GM18868 (cell line): ENCODE data around the gene HPCAL1.
A peak's percentile ranks its signal among the peaks of the same experiment; 100 is the strongest.
"Not testable (repeated sequence)": the region's sequence is repeated elsewhere in the genome, so short reads cannot be mapped to it uniquely, and the experiment has no call there.

Source experiments
- ATAC-seq: cut with Tn5 transposase; IDR thresholded peaks from one replicate; pipeline ENCODE4 v1.9.1; 2021; ENCODE audit warnings: mild to moderate bottlenecking, moderate library complexity; ENCODE audit not compliant: unreplicated experiment

Gene HPCAL1

DNA sequence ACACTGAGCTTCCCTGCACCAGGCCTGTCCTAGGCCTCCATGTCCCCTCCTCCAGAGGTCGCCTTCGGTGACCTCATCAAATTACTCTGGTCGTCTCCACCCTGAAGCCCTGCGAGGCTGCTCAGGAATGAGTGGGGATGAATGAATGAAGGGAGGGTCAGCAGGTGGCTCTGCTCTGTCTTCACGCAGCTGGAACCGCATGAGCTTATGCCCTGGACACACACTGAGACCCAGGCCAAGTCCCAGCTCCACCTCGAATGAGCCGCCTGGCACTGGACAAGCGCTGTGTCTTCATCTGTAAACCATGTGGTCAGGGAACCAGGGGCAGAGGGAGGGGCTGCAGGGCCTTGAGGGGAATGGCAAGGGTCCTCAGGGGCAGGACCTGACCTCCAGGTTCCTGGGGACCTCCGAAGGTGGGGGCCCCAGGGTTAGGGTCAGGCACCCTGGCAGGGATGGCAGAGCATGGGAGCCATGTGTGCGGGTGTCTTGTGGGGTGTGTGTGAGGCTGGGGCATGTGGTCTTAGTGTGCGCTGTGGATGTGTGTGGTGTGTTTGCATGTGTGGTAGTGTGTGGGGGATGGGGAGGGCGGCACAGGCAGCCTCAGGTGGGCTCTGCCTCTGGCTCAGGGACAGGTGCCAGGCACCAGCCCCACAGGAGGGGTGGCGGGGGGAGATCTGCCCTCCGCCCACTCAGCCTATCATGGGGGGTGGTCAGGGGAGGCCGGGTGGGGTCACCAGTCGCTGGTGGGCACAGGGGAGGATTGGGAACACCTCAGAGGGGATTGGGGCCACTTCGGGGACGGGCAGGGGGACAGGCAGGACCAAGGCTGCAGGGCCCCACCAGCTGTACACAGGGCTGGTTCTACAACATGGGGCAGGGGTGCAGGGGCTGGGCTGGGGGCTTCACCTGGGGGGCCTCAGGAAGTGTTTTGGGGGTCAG lies 131.5 kb downstream of the HPCAL1 start:
- no peak for ATAC-seq

DNA sequence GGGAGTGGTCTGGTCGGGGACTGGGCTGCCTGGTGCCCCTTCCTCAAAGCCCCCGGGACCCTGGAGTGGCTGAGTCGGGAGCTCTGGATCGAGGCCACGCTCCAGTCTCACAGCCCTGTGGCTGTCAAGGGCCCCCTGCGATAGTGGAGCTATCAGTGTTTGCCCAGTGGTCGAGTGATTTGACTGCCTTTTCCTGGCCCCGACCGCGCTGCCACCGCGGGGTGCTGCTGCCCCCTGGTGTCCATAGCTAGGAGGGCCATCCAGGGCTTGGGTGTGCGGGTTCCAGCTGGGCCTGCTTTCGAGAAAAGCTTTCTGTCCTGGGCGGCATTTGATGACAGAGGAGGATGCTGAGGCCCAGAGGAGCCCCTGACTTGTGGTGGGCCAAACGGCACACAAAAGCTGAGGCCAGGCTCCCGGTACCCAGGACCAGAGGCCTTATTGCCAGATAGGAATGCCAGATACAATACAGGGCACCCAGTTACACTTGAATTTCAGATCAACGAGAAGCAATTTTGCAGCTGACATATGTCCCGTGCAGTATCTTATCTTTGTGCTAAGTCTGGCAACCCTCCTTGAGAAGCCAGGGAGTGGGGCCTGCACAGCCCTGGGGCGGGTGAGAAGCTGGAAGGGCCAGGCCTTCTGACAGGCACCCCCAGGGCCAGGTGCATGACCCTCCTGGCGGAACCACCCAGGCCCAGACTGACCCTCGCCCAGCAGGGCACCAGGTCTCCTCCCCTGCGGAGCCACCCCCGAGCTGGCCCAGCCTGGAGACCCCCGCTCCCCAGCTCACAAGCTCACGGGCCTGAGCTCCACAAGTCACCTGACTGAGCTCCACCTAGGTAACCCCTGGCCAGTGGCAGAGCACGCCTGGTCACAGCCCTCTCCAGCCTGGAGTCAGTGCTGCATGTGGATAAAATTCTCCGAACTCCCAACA lies 132.4 kb downstream of the HPCAL1 start:
- peak; percentile 84 for ATAC-seq

DNA sequence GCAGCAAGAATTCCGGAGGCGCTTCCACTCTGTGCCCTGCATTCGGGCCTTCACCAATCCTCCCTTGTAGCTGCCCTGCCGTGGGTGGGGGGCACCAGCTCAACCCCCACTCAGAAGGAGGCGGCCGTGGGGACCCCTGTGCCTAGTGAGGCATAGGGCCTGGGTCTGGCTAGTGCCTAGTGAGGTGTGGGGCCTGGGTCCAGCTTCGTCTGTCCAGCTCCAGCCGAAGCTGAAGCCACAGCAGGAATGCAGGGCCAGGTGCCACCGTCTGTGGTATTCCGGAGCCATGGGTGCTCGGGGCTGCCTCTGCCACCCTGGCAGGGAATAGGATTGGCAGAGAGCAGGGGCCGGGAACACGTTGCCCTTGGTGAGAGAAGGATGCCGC lies 133.1 kb downstream of the HPCAL1 start:
- ATAC-seq = no peak

DNA sequence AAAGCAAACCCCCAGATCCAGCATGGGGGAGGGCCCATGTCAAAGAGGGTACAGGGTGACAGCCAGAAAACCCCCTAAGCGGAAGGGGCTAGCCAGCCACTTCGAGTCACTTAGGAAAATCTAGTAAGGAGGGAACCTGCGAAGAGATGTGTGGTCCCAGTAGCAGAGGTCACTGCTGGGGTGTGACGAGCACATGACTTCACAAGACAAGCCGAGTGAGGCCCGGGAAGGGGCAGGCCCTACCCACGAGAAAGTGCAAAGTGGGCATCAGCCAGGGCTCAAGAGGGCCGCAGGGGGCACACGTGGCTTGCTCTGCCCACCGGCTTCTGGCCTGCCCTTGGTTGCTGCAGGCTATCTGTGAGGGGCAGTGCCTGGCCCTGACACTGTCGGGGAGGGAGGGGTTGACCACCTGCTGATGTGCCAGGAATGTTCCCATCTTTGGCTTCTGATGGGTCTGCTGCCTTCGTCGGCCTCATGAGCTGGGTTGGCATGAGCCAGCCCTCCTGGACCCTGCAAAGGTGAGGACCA lies 133.9 kb downstream of the HPCAL1 start:
- no peak for ATAC-seq

DNA sequence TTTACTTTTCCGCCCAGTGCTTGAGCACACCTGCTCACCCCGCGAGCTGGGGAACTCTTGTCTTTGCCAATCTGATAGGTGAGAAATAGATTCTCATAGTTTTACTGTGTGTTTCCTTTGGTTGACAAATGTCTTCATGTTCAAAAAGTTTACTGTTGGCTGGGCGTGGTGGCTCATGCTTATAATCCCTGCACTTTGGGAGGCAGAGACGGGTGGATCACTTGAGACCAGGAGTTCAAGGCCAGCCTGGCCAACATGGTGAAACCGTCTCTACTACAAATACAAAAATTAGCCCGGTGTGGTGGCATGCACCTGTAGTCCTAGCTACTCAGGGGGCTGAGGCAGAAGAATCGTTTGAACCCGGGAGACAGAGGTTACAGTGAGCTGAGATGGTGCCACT lies 135.1 kb downstream of the HPCAL1 start:
- ATAC-seq = no peak

DNA sequence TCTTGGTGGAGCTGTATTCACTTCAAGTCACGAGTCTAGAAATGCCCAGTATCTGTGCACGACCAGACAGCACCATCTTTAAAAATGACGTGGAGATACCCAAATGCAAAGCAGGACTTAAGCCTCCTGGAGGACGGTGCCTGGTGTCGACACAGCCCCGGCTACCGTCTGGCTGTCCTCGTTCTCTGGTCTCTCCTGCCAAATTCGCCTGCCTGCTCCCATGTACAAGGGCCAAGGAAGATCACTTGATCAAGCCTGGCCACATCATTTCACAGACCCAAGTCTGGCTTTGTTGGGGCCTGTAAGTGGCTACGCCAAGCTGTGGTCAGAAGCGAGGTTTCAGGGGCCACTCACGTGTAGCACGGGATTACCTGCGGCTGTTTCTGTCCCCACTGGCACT lies 136.0 kb downstream of the HPCAL1 start:
- no peak for ATAC-seq

DNA sequence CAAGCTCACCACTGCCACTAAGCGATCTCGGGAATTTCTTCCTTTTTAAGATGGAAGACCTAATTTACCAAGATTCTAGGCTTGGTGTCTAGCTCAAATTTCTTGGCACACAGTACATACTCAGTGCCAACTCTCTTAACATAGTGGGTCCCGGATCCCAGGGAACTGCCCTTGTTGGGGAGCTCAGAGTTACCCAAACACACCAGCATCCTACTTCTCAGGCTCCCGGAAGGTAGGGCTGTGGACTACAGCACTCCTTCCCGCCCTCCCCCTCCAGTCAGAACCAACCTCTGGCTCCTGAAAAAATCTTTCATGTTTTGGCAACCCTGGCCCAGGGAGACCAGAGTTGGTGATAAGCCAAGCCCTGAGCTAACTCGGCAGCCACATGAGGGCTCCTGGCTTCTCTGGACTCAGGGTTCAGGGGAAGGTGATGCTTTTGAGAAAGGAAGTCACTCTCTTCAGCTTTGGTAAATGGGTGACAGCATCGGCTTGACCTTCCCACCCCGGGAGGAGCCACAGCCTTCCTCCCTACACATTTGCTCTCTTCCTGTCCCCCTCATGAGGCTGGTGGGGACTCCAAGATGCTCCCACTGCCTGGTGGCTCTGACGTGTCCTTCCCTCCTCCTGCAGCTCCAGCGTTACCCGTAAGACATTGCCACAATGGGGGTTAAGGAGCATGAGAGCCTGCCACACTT lies 136.6 kb downstream of the HPCAL1 start:
- ATAC-seq = no peak

DNA sequence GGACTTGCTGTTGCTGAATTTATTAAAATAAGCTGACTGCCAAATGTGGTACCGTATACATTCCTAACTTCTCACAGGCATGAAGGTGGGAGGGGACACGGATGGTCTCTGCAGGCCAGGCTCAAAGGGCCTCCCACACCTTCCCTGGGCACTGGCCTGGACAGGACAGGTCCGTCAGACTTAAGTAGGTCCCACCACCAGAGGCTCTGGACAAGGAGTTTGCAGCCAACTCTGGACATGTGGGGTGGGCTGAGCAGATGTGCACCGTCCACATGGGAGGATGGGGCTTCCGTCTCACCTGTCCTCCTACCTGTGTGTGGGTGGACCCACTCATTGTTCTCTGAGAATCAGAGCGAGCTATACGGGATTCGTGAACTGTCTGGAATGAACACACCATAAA lies 137.3 kb downstream of the HPCAL1 start:
- no peak for ATAC-seq

DNA sequence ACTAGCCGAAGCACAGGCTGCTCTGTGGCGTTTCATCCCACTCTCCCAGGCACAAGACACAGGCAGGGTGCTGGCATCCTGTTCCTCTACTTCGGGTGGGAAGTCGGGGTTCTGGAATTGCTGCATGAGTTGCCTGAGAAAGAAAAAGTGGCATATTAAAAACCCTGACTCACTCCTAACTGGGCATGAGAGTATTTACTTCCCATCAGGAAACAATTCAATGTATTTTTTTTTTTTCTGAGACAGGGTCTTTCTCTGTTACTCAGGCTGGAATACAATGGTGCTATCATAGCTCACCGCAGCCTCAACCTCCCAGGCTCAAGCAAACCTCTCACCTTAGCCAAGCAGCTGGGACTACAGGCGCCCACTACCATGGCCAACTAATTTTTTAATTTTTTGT lies 138.0 kb downstream of the HPCAL1 start:
- no peak for ATAC-seq

DNA sequence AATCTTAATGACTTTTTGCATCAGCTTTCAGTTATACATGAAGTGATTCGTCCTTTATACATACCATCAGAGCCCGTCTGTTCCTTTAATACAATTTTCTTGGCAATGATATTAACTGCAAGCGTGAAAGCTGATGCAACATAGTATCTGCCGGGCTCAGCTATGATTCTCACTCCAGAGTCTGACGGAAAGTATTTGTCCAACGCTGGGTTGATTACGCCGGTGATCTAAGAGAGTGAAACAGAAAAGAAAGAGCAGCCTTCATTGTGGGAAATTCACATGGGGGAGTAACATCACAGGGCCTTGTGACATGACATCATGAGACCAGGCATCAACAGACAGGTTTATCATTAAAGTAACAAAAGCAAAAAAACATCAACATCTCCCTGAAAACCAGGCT lies 139.2 kb downstream of the HPCAL1 start:
- ATAC-seq = no peak

DNA sequence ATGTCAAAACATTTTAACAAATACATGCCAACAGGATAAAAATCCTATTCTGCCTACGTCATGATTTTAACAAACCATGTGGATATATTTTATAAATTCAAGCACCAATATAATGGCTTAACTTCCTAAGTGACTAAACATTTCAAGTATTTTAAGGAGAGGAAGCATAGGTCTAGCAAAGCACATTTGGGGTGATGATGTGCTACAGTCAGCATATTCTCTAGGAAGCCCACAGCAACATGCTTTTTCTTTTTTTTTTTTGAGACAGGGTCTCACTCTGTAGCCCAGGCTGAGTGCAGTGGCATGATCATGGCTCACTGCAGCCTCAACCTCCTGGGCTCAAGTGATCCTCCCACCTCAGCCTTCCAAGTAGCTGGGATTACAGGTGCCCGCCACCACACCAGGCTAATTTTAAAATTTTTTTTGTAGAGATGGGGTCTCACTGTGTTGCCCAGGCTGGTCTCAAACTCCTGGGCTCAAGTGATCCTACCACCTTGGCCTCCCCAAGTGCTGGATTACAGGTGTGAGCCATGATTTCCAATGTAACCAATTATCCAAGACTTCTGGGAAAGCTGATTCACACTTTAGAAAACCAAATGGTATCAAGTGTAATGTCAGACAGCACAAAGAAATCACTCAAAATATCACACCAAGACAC lies 139.9 kb downstream of the HPCAL1 start:
- ATAC-seq = not testable (repeated sequence)

DNA sequence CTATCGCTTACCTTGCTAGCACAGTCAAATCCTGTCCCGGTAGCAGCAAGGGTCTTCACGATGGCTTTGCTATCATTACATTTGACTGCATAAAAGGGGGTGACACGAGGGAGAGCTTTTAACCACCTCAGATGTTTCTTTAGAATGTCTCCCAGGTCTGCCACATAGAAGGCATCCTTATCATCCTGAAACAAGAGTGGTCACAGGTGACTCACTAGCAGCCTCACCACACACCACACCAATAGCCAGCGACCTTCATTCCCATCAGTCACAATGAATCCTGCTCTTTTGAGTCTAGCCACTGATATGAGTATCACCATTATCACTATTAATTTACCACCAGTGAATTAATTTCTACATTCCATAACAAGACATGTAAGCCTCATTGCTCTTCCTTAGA lies 141.8 kb downstream of the HPCAL1 start:
- no peak for ATAC-seq

DNA sequence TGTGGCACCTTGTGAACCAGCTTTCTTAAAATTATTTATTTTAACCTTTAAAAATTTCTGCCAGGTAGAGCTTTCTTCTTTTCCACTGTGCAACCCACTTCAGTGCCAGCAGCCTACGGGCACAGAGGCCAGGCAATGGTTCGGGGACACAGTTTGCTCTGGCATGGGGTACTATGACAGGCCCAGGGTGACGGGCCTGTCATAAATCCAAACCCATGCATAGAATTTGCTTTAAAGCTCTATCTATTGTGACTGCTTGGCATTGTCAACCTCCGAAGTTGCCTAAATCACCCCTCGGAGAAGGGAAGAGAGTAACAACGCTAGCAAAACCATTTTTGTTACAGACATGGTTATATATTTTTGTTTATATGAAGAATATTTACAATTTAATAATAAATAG lies 143.9 kb downstream of the HPCAL1 start:
- no peak for ATAC-seq

DNA sequence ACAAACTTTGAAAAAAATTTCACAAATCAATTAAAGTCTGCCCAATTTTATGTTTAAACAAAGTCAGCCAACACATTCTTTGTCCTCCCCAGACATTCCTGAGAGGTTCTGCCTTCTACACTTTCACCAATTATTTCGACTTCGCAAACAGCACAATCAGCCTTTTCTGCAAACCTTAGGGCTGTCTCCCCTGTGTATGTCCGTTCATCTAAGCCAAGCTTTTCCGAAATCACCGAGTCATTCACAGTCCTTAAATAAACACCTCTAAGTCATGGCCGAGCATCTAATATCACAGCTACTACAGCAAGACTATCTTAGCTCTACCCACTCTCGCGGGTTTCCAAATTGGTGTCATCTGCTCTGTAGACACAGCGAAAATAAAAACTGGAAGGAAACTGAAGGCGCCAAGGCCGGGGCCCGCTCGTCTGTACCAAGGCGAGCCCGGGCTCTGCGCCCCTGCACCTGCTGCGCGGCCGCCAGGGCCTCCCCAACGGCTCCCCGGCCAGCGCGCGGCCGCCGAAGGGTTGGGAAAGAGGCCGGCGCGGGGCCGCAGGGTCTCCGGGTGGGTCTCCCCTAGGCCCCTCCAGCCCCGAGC lies 144.7 kb downstream of the HPCAL1 start:
- ATAC-seq = peak; percentile 25

DNA sequence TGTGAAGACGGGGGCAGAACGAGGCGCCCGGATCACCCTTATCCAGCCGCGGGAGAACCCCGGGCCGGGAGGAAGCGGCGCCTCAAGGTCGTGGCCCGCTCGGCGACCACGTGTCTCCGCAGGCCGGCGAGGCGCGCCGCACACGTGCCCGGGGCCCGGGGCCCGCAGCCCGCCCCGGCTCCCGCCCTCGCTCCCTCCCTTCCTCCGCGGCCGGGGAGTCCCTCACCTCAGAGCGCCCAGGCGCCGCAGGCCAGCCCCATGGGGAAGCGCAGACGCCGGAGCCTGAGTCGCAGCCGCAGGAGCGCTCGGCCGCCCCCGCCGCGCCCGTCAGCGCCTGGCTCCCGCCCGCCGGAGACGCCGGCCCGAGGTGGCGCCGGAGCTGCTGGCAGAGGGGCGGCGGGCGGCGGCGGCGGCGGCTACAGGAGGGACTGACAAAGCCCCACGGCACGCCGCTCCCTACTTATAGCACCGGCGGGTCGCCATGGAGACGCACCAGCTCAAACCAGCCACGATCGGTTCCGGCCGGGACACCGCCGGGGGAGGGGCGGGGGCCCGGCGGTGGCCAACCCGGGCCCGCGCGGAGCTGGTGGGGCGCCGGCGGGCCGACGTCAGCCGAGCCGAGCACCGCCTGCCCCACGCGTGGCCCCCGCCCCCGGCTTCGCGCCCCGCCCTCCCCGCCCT lies 145.3 kb downstream of the HPCAL1 start, which contains the start of gene ODC1:
Gene ODC1, minus strand, starts transcription at position 433 of the 681 bp plus-strand sequence. CDS start 3,295 bp downstream, outside the sequence.
- ATAC-seq = peak; percentile 74

DNA sequence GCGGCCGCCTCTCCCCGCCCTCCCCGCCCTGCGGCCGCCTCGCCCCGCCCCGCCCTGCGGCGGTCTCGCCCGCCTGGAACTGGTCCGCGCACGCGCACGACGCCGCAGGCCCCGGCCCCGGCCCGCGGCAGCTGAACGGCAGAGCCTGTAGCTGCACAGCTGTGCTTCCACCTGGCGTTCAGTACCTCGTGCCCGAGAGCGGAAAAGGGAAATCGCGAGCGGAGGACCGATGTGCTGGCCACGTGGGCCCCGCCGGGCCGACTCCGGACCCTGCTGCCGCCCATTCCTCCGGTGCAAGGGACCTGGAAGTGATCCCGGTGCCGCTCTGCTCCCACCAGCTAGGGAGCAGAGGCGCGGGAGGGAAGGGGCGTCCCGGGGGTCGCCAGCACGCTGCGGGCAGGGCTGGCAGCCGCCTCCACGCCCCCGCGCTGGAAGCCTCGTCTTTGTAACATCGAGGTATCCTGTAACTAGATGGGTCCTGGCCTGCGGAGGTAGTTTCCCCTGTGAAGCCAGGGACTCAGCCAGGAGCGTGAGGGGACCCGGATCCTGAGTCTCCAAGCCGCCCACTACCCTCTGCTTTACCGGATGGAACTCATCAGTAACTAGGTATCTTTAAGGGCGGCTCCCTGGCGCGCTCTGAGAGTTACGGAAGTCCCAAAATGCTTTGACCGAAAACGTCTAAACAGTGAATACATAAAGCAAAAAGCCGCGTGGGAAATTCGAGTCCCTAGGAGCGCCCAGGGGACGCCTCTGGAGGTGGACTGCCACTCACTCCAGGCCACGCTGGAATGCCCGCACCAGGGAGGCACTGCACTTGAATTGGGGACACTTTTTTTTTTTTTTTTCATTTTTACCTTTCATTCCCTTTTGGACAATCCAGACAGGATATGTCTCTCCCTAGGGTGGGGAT lies 146.1 kb downstream of the HPCAL1 start:
- peak; percentile 53 for ATAC-seq

DNA sequence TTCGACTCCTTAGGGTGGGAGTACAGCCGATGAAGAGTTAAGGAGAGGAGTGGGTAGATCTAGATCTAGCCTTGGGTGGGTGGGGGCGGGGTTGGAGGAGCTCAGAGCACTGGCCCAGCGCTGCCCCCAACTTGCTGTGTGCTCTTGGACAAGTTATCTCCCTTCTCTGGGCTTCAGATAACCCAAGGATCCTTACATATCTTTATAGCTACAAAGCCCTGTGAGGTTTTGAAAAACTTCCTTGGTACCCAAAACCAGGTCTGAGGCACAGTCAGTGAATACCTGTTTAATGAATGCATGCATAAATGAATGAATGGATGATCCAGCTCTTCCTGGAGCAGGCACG lies 146.8 kb downstream of the HPCAL1 start:
- no peak for ATAC-seq
